GM18870 (cell line): ENCODE data around the gene PHF11.

ENCODE experiments used
- ATAC-seq: cut with Tn5 transposase; IDR thresholded peaks from one replicate; pipeline ENCODE4 v1.9.1; 2021; ENCODE audit warnings: moderate library complexity; ENCODE audit not compliant: unreplicated experiment

PHF11 gene

GRCh38 chr13:49497272-49497671 lies 1.5 kb downstream of the PHF11 start:
- no peak for ATAC-seq

GRCh38 chr13:49498206-49498605 lies 2.5 kb downstream of the PHF11 start:
- no peak for ATAC-seq

- no peak for ATAC-seq
Measured at GRCh38 chr13:49499889-49500660, 4.3 kb downstream of the PHF11 start.

GRCh38 chr13:49502954-49503353 lies 7.2 kb downstream of the PHF11 start:
- ATAC-seq, result no peak

GRCh38 chr13:49503951-49504350 lies 8.2 kb downstream of the PHF11 start:
- no peak for ATAC-seq

GRCh38 chr13:49512578-49512977 lies 16.8 kb downstream of the PHF11 start:
- ATAC-seq, result no peak

- no peak for ATAC-seq
Measured at GRCh38 chr13:49516467-49516866, 20.7 kb downstream of the PHF11 start.

- ATAC-seq, result no peak
Measured at GRCh38 chr13:49517461-49517860, 21.7 kb downstream of the PHF11 start.

GRCh38 chr13:49521224-49521623 lies 25.5 kb downstream of the PHF11 start:
- no peak for ATAC-seq

- no peak for ATAC-seq
Measured at GRCh38 chr13:49524740-49525501, 29.2 kb downstream of the PHF11 start.

- ATAC-seq, result no peak
Measured at GRCh38 chr13:49527123-49527522, 31.4 kb downstream of the PHF11 start.

GRCh38 chr13:49528161-49528560 lies 32.4 kb downstream of the PHF11 start:
- no peak for ATAC-seq

GRCh38 chr13:49530457-49530856 lies 34.7 kb downstream of the PHF11 start:
- no peak for ATAC-seq

- ATAC-seq, result no peak
Measured at GRCh38 chr13:49532593-49532992, 36.8 kb downstream of the PHF11 start.

- ATAC-seq, result no peak
Measured at GRCh38 chr13:49533011-49533410, 37.3 kb downstream of the PHF11 start.

- ATAC-seq, result no peak
Measured at GRCh38 chr13:49533591-49534269, 38.0 kb downstream of the PHF11 start.

GRCh38 chr13:49536144-49536873 lies 40.6 kb downstream of the PHF11 start:
- ATAC-seq, result no peak

GRCh38 chr13:49538404-49538803 lies 42.7 kb downstream of the PHF11 start:
- ATAC-seq, result no peak

- ATAC-seq, result no peak
Measured at GRCh38 chr13:49539313-49539712, 43.6 kb downstream of the PHF11 start.

- no peak for ATAC-seq
Measured at GRCh38 chr13:49539746-49540145, 44.0 kb downstream of the PHF11 start.

GRCh38 chr13:49540552-49540951 lies 44.8 kb downstream of the PHF11 start:
- ATAC-seq, result no peak
